Measurements from ENCODE around the gene PDLIM3.
"Not testable (repeated sequence)": the region's sequence is repeated elsewhere in the genome, so short reads cannot be mapped to it uniquely, and the experiment has no call there.

The PDLIM3 gene

DNA sequence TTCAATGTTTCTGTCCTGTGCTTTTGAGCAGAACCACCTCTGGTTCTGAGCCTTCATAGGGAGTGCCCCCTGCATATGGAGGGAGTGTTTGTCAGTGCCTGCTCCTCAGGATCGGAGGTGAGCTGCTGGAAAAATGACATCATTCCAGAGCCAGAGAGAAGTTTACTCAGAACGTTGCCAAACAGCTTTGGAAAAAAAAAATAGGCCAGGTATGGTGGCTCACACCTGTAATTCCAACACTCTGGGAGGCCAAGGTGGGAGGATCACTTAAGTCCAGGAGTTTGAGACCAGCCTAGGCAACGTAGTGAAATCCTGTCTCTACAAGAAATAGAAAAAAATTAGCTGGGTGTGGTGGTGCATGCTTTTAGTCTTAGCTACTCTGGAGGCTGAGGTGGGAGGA, 27.2 kb upstream of the PDLIM3 start:
- no peaks in the 10 kb centered on the region for H3K36me3 Mint-ChIP-seq
- no peak overlapping the region for H3K27ac Mint-ChIP-seq
- no peaks in the 10 kb centered on the region for H3K9me3 Mint-ChIP-seq
- H3K4me1 Mint-ChIP-seq: no peaks in the 10 kb centered on the region
- H3K4me3 Mint-ChIP-seq: no peak overlapping the region
- H3K27me3 Mint-ChIP-seq: peaks cover 11% of the 10 kb centered on the region

DNA sequence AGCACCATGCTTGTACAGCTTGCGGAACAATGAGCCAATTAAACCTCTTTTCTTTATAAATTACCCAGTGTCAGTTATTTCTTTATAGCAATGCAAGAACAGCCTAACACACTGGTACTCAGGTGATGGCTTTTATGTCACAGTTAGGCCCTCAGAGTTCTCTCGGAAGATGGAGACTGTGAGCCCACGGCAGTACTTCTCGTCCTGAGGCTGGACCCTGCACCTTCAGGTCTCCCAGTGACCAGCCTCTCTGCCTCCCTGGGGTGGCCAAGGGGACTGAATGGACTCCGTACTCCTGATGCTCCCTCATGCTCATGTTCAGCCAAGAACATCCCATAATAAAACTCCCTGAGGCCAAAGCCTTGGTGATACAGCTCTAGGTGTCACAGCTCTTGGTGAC, 25.0 kb upstream of the PDLIM3 start:
- Mint-ChIP-seq H3K4me1 (no peaks in the 10 kb centered on the region), H3K27ac (no peak overlapping the region), H3K4me3 (no peak overlapping the region), H3K36me3 (no peaks in the 10 kb centered on the region), H3K27me3 (peaks cover 11% of the 10 kb centered on the region), H3K9me3 (no peaks in the 10 kb centered on the region)

DNA sequence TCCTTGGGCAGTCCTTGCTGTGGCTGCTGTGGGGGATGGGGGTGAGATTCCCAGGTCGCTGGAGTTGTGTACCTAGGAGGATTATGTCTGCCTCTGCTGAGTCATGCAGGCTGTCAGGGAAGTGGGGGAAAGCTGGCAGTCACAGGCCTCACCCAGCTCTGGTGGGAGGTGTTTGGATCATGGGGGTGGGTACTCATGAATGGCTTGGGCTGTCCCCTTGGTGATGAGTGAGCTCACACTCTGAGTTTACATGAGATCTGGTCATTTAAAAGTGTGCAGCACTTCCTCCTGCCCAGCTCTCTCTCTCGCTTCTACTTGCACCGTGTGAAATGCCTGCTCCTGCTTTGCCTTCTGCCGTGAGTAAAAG, 24.6 kb upstream of the PDLIM3 start:
- Mint-ChIP-seq H3K4me3 (no peak overlapping the region), H3K27me3 (peaks cover 13% of the 10 kb centered on the region), H3K4me1 (no peaks in the 10 kb centered on the region)

DNA sequence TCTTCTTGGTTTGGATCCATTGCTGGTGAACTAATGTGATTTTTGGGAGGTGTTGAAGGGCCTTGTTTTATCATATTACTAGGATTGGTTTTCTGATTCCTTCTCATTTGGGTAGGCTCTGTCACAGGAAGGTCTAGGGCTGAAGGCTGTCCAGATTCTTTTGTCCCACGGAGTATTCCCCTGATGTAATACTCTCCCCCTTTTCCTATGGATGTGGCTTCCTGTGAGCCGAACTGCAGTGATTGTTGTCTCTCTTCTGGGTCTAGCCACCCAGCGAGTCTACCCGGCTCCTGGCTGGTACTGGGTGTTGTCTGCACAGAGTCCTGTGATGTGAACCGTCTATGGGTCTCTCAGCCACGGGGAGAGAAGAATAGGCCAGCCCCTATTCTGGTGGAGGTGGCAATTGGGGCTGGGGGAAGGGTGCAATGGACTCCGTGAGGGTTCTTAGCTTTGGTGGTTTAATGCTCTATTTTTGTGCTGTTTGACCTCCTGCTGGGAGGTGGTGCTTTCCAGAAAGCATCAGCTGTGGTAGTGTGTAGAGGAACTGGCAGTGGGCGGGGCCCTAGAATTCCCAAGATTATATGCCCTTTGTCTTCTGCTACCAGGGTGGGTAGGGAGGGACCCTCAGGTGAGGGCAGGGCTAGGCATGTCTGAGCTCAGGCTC, 24.1 kb upstream of the PDLIM3 start:
- H3K27me3 Mint-ChIP-seq: peaks cover 14% of the 10 kb centered on the region
- H3K27ac Mint-ChIP-seq, H3K4me1 Mint-ChIP-seq, H3K36me3 Mint-ChIP-seq, H3K9me3 Mint-ChIP-seq, H3K4me3 Mint-ChIP-seq: not testable (repeated sequence)

More for the DNA sequence above, 24.6 kb upstream of the PDLIM3 start:
- H3K9me3 Mint-ChIP-seq: no peaks in the 10 kb centered on the region
- H3K36me3 Mint-ChIP-seq: no peaks in the 10 kb centered on the region
- H3K27ac Mint-ChIP-seq: no peak overlapping the region

DNA sequence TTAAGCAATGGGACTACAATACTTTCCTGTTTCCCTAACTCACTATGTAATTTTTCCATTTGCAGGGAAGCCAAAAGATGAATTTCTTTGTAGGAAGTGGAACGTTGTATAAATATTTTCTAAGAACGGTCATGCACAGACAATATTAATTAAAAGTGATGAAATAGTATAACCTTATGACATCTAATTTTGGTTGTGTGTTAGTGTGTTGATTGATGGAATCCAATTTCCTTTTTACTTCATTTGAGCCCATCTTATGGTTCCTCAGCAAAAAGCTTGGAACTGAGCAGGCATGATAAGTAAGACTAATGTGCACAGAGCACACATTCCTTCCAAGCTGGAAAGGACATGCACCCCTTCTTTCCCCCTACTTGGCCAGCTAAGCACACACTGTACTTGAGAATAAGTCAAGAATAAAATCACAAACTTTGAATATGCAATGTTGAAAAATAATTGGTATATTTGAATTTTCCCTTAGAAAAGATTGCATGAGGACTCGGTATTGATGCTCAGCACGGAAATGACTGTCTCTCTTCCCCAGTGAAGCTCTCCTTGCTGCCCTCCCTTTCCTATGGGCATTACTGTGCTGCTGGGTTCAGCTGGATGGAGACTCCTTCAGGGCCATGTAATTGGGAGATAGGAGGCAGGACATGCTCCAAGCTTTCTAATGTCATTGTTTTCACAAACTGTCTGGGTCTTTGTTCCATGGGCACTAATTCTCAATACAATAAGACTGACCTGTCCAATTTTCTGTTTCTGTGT, 19.2 kb upstream of the PDLIM3 start:
- Mint-ChIP-seq H3K4me1 (no peaks in the 10 kb centered on the region), H3K9me3 (no peaks in the 10 kb centered on the region), H3K36me3 (no peaks in the 10 kb centered on the region), H3K27me3 (peaks cover 13% of the 10 kb centered on the region), H3K4me3 (no peak overlapping the region), H3K27ac (no peak overlapping the region)

DNA sequence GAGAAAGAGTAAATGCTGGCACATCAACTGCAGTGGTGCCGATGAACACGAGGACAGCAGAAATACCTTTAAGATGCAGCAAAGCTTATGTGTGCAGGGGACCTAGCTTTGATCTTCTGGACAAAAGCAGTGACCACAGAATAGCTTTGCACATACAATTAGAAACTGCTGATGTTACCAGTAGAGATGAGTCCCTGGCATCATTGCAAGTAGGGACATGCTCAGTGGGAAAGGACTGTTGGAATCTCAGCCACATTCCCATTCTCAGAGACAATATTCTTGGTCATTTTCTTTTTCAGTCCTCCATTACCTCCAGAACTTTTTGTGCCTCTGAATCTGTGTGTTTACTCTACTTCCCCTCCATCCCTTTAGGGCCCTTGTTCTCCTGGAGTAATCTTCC, 16.9 kb upstream of the PDLIM3 start:
- H3K4me1 Mint-ChIP-seq: no peaks in the 10 kb centered on the region
- no peaks in the 10 kb centered on the region for H3K36me3 Mint-ChIP-seq
- no peak overlapping the region for H3K27ac Mint-ChIP-seq
- no peak overlapping the region for H3K4me3 Mint-ChIP-seq
- no peaks in the 10 kb centered on the region for H3K9me3 Mint-ChIP-seq
- peaks cover 5% of the 10 kb centered on the region for H3K27me3 Mint-ChIP-seq

DNA sequence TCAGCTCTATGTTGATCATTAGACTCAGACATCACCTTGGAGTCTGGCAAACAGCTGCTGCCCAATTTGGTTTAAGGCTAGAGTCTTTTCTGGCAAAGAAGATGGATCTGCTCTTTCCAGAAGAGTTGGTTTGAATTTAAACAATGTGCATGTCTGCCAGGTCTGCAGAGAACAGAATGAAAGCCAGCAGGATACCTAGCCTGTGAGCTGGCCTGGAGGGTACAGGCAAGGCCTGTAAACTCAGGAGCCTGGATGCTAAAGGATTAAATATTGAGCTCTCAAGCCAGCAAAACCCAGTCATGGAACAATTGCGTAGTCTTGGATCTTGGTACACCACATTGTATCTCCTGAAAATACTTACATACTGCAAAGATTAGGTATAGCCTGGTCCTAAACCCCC, 15.6 kb upstream of the PDLIM3 start:
- Mint-ChIP-seq H3K27me3 (peaks cover 5% of the 10 kb centered on the region), H3K4me1 (no peaks in the 10 kb centered on the region)

DNA sequence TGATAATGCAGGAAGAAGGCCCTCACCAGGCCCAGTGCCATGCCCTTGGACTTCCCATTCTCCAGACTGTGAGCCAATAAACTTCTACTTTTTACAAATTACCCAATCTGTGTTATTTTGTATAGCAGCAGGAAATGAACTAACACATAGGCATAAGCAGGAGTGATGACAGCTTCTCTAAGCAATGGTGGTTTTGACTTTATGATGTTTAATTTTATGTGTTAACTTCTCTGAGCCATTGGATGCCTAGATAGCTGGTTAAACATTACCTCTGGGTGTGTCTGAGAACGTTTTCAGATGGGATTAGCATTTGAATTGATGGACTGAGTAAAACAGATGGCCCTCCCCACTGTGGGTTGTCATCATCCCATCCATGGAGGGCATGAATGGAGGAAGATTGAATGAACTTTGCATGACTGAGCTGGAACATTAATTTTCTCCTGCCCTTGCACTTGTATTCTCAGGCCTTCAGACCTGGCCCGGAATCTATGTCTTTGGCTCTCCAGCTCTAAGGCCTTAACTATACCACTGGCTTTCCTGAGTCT, 13.9 kb upstream of the PDLIM3 start:
- H3K4me3 Mint-ChIP-seq: no peak overlapping the region
- H3K9me3 Mint-ChIP-seq: no peaks in the 10 kb centered on the region
- no peaks in the 10 kb centered on the region for H3K4me1 Mint-ChIP-seq
- H3K36me3 Mint-ChIP-seq: no peaks in the 10 kb centered on the region
- no peak overlapping the region for H3K27ac Mint-ChIP-seq
- peaks cover 3% of the 10 kb centered on the region for H3K27me3 Mint-ChIP-seq

More for the DNA sequence above, 15.6 kb upstream of the PDLIM3 start:
- Mint-ChIP-seq H3K27ac (no peak overlapping the region), H3K36me3 (no peaks in the 10 kb centered on the region), H3K9me3 (no peaks in the 10 kb centered on the region), H3K4me3 (no peak overlapping the region)

DNA sequence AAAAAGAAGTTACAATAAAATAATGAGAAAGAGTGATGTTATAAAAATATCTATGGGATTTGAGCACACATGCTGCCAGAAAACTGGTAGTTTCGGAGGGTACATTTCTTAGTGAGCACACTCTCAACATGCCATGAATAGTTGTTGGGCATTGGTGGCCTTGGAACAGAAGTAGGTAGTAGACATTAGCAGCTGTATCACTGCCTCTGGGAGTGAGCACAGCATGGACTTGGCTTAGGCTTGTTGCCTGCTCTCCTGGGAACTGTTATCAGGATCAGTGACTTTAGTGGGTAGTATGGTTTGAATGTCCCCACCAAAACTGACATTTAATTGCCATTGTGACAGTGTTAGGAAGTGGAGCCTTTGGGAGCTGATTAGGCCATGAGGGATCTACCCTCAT, 13.3 kb upstream of the PDLIM3 start:
- Mint-ChIP-seq H3K4me1 (no peaks in the 10 kb centered on the region), H3K27me3 (peaks cover 3% of the 10 kb centered on the region), H3K9me3 (no peaks in the 10 kb centered on the region), H3K27ac (no peak overlapping the region), H3K36me3 (no peaks in the 10 kb centered on the region), H3K4me3 (no peak overlapping the region)

DNA sequence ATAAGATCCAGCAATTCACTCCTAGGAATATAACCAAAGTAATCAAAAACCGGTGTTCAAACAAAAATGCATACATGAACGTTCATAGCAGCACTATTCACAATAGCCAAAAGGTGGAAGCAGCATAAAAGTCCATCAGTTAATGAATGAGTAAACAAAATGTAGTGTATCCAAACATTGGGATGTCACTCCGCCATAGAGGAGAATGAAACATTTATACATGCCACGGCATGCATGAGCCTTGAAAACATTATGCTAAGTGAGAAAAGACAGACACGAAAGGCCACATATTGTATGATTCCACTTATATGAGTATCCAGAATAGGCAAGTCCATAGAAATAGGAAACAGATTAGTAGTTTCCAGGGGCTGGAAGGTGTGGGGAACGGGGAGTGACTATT, 11.0 kb upstream of the PDLIM3 start:
- no peak overlapping the region for H3K4me3 Mint-ChIP-seq
- H3K9me3 Mint-ChIP-seq: no peaks in the 10 kb centered on the region
- no peaks in the 10 kb centered on the region for H3K4me1 Mint-ChIP-seq
- no peak overlapping the region for H3K27ac Mint-ChIP-seq
- H3K36me3 Mint-ChIP-seq: no peaks in the 10 kb centered on the region
- H3K27me3 Mint-ChIP-seq: peaks cover 10% of the 10 kb centered on the region

DNA sequence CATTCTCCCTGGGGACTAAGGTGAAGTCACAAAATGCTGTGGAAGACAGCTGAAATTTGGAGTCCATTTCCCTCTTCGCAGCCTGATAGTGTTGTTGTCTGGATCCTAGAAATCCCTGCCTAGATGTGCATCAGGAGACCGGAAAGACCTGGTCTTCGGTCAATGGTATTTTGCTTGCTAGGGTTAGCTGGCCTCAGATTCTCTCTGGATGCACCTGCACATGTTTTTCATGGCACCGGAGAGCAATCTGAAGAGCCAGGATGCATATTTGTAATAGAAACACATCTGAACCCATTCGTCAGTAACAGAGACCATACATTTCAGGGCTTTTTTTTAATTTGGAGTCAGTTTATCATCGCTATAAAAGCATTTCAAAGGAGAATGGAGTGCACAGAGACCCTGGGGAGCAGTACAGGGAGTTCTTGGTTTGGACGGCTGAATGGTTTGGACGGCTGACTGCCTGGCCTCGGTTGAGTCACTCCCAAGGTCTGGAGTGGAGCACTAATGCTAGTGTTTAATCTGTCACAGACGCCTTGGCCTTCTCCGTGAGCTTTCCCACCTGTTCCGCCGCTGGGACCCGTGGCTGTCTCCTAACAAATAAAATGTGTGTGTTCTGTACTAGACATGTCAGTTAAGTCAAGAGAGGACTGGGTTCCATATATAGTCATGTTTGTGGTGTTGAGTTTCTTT, 7.5 kb upstream of the PDLIM3 start:
- Mint-ChIP-seq H3K4me3 (no peak overlapping the region), H3K27ac (no peak overlapping the region), H3K4me1 (no peaks in the 10 kb centered on the region), H3K27me3 (peaks cover 11% of the 10 kb centered on the region), H3K9me3 (no peaks in the 10 kb centered on the region), H3K36me3 (no peaks in the 10 kb centered on the region)

DNA sequence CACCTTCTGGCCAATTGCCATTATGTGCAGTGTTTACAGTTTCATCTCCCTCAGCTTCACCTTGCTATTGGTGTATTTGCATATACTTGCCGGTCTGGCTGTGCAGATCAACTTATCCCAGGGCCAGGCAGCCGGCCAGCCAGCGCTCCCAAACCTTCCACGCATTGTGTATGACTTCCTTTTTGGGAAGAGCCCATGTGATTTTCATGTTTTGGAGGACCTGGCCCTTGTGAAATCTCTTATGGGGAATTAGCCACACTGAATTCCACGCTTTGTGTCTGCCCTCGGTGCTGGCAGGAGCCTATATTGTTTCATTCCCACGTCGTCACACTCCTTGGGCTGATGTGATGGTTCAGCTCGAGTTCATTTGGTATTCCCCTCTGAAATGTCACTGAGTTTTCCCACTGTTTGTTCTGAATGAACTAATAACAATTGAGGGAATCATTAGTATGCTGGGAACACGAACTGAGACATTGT, 6.0 kb upstream of the PDLIM3 start:
- Mint-ChIP-seq H3K27ac (no peak overlapping the region), H3K27me3 (peaks cover 17% of the 10 kb centered on the region)

DNA sequence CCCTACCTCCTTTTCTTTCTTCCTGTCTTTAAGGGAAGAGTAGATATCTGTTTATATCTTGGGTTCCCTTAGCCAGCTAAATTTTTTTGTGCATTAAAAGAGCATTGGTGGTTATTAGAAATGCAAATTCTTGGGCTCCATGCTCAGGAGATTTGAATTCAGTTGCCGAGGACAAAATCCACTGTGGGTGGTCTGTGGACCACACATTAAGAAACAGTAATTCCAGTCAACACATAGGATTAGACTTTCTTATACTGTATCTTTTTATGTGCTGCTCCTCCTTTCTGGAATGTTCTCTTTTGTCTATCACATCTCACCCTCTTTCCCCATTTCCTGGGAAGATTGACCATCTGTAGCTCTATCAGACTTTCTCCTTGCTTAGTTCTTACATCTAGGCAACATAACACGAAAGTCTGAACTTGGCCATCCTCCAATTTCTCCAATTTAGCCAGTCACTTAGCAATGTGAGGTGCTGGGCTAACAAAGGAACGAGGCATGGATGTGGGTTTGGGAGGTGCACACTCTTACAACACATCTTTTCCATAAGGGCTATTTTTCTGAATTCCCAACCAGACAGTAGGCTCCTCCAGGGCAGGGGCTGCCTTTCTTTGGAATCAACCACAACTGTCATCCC, 5.3 kb upstream of the PDLIM3 start:
- H3K4me3 Mint-ChIP-seq: no peak overlapping the region
- H3K27me3 Mint-ChIP-seq: peaks cover 21% of the 10 kb centered on the region
- H3K36me3 Mint-ChIP-seq: no peaks in the 10 kb centered on the region
- H3K27ac Mint-ChIP-seq: peak overlapping the region; percentile 32
- no peaks in the 10 kb centered on the region for H3K9me3 Mint-ChIP-seq
- peaks cover 5% of the 10 kb centered on the region for H3K4me1 Mint-ChIP-seq

More for the DNA sequence above, 6.0 kb upstream of the PDLIM3 start:
- Mint-ChIP-seq H3K4me1 (no peaks in the 10 kb centered on the region), H3K36me3 (no peaks in the 10 kb centered on the region), H3K4me3 (no peak overlapping the region), H3K9me3 (no peaks in the 10 kb centered on the region)

DNA sequence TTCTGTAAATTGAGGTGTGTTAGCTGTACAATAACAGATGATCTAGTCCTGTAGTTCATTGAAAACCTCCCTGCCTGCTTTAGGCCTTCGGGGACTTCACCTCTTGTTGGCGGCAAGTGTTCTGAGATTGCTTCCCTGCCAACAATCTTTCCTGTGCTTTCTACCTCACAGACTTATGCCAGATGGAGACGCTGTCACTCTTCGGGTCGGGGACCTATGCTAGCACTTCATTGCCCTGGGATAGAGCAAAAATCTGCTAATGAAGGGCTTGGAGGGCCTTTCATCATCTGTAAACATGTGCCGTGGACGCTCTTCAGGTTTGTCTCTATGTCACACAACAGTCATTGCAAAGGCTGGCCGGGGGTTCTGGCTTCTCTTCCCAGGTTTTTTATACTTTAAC, 4.7 kb upstream of the PDLIM3 start:
- Mint-ChIP-seq H3K4me3 (no peak overlapping the region), H3K36me3 (no peaks in the 10 kb centered on the region), H3K27me3 (peaks cover 22% of the 10 kb centered on the region), H3K4me1 (peaks cover 7% of the 10 kb centered on the region), H3K9me3 (no peaks in the 10 kb centered on the region), H3K27ac (no peak overlapping the region)

DNA sequence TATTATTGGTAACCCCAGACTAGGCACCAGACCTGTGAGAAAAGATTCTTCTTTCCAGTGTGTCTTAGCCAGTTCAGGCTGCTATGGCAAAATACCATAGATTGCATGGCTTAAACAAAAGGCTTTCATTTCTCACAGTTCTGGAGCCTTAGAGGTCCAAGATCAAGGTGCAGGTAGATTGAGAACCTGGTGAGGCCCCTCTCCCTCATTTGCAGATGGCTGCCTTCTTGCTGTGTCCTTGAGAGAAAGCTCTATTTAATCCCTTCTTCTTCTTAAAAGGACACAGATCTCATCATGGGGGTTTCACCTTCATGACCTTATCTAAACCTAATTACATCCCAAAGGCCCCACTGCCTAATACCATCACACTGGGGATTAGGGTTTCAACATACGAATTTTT, 3.5 kb upstream of the PDLIM3 start:
- H3K36me3 Mint-ChIP-seq: no peaks in the 10 kb centered on the region
- H3K4me3 Mint-ChIP-seq: no peak overlapping the region
- H3K4me1 Mint-ChIP-seq: peaks cover 11% of the 10 kb centered on the region
- H3K27ac Mint-ChIP-seq: no peak overlapping the region
- no peaks in the 10 kb centered on the region for H3K9me3 Mint-ChIP-seq
- peaks cover 28% of the 10 kb centered on the region for H3K27me3 Mint-ChIP-seq

DNA sequence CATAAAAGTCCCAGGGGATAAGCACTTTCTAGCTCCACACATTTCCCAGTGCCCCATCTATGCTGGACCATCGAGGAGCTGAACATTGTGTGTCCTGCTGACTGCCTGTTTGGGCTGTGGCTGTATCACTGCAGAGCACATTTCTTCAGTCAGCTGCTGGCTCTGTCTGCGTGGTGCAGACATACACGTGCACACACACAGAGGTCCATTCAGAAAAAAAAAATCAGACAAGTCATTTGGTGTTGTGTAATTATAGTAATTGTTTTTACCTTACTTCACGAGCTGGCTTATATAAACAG, 1.1 kb upstream of the PDLIM3 start:
- Mint-ChIP-seq H3K27ac (no peak overlapping the region), H3K36me3 (no peaks in the 10 kb centered on the region), H3K9me3 (no peaks in the 10 kb centered on the region), H3K4me3 (no peak overlapping the region), H3K27me3 (peaks cover 27% of the 10 kb centered on the region), H3K4me1 (peaks cover 11% of the 10 kb centered on the region)
